ENCODE results near the gene RCOR2.
A peak's percentile ranks its signal among the peaks of the same experiment; 100 is the strongest.

DNA sequence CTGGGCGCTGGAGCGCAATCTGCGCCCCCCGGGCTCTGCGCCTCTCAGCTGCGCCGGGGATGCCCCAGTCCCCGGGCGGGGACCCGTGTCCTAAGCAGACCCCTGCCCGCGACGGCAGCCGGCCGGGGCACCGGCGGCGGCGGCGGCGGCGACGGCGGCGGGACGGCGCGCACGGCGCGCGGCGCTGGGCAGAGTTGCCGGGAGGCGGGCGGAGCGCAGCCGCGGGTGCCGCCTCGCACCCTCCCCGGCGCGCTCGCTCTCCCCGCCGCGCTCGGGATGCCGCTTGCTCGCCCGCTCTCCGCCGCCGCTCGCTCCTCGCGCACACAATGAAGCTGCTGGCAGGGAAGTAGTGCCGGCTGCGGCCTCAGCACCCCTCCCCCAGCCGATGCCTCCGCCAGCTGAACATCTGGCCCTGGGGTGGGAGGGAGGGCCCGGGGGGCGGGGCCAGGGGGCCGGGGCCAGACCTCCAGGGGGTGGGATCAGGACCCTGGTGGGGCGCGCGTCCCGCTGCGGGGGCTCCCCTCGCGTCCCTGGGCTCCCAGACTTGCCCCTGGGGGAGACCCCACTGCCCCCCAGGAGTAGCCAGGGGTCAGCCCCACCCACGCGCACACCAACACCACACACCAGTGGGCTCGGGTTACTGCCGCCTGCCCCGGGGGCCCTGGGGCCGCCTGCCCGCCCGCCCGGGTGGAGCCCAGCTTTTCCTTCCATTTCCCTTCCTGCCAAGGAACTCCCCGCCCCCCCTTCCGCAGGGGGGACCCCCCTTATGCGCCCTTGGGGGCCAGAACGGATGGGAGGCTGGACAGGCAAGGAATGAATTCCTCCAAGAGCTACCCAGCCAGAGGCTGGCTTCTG lies at the start of gene RCOR2:
- TF ChIP-seq EZH2phosphoT487 (IDR thresholded peaks at IDR 0.05; ENCODE audit: unreplicated experiment), result no peak
- TF ChIP-seq, protein P1, sequence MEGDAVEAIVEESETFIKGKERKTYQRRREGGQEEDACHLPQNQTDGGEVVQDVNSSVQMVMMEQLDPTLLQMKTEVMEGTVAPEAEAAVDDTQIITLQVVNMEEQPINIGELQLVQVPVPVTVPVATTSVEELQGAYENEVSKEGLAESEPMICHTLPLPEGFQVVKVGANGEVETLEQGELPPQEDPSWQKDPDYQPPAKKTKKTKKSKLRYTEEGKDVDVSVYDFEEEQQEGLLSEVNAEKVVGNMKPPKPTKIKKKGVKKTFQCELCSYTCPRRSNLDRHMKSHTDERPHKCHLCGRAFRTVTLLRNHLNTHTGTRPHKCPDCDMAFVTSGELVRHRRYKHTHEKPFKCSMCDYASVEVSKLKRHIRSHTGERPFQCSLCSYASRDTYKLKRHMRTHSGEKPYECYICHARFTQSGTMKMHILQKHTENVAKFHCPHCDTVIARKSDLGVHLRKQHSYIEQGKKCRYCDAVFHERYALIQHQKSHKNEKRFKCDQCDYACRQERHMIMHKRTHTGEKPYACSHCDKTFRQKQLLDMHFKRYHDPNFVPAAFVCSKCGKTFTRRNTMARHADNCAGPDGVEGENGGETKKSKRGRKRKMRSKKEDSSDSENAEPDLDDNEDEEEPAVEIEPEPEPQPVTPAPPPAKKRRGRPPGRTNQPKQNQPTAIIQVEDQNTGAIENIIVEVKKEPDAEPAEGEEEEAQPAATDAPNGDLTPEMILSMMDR (conservative IDR thresholded peaks at IDR 0.05; ENCODE audit: low read depth in 2 of 2), result no peak
- no peak for TF ChIP-seq CREB1 (CRISPR knock-in tag; IDR thresholded peaks at IDR 0.05; ENCODE audit: low read depth)
- peak; percentile 79 for TF ChIP-seq POLR2AphosphoS5 (IDR thresholded peaks at IDR 0.05; ENCODE audit: low read depth)
- TF ChIP-seq, protein P2, sequence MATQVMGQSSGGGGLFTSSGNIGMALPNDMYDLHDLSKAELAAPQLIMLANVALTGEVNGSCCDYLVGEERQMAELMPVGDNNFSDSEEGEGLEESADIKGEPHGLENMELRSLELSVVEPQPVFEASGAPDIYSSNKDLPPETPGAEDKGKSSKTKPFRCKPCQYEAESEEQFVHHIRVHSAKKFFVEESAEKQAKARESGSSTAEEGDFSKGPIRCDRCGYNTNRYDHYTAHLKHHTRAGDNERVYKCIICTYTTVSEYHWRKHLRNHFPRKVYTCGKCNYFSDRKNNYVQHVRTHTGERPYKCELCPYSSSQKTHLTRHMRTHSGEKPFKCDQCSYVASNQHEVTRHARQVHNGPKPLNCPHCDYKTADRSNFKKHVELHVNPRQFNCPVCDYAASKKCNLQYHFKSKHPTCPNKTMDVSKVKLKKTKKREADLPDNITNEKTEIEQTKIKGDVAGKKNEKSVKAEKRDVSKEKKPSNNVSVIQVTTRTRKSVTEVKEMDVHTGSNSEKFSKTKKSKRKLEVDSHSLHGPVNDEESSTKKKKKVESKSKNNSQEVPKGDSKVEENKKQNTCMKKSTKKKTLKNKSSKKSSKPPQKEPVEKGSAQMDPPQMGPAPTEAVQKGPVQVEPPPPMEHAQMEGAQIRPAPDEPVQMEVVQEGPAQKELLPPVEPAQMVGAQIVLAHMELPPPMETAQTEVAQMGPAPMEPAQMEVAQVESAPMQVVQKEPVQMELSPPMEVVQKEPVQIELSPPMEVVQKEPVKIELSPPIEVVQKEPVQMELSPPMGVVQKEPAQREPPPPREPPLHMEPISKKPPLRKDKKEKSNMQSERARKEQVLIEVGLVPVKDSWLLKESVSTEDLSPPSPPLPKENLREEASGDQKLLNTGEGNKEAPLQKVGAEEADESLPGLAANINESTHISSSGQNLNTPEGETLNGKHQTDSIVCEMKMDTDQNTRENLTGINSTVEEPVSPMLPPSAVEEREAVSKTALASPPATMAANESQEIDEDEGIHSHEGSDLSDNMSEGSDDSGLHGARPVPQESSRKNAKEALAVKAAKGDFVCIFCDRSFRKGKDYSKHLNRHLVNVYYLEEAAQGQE (IDR thresholded peaks at IDR 0.05; ENCODE audit: unreplicated experiment), result no peak
- TF ChIP-seq ZNF114 (CRISPR knock-in tag; IDR thresholded peaks at IDR 0.05), result no peak

Measured in GM23338 (cell line).